ENCODE results near the gene ZNF273.
A peak's percentile ranks its signal among the peaks of the same experiment; 100 is the strongest.

ZNF273 gene

DNA sequence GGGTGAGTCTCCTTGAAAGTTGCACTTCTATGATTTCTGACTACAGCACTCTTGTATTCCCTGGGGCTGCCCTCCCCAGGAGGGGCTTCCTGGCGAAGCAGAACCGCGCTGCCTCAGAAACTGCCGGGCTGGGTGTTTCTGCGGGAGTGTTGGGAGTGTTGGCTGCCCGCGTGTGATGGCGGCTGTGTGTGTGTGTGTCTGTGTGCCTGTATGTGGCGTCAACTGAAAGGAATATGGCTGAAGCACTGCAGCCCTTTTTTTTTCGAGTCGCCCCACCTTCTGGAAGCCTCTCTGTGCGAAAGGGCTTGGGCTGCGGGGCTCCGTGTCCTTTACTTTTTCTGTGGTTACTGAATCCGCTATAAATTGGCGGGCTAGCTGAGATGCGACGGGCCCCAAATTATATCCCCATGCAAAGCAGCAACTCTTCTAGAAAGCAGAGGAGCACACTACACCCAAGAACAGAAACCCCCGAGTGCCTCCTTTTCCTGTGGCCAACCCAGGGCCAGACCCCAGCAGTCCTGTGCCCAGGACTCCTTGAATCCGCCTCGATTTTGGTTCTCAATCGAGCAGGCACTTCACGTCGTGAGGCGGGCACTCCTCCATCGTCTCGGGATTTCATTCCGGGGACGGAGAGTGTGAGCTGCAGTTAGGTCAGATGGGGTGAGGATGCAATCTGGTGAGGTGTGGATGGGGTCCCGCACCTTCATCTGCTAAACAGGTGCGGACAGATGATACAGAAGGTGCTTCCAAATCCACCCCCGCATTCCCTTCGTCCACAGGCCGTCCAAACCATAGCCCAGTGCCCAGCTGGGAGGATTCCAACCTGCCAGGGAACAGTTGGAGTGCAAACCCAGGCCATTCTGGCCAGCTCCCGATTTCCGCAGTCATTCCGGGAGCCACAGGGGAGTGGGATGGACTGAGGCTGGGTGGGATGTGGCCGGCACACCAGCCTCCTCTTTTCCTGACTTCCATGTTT, 22.5 kb upstream of the ZNF273 start:
- TF ChIP-seq, protein P1, sequence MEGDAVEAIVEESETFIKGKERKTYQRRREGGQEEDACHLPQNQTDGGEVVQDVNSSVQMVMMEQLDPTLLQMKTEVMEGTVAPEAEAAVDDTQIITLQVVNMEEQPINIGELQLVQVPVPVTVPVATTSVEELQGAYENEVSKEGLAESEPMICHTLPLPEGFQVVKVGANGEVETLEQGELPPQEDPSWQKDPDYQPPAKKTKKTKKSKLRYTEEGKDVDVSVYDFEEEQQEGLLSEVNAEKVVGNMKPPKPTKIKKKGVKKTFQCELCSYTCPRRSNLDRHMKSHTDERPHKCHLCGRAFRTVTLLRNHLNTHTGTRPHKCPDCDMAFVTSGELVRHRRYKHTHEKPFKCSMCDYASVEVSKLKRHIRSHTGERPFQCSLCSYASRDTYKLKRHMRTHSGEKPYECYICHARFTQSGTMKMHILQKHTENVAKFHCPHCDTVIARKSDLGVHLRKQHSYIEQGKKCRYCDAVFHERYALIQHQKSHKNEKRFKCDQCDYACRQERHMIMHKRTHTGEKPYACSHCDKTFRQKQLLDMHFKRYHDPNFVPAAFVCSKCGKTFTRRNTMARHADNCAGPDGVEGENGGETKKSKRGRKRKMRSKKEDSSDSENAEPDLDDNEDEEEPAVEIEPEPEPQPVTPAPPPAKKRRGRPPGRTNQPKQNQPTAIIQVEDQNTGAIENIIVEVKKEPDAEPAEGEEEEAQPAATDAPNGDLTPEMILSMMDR (IDR thresholded peaks at IDR 0.05; ENCODE audit: low read depth, low read length, missing control alignments) = no peak
- H3K4me3 ChIP-seq (ENCODE audit: low read depth, low read length) = no peak overlapping the region
- DNase-seq (ENCODE audit: low read depth) = no peak

DNA sequence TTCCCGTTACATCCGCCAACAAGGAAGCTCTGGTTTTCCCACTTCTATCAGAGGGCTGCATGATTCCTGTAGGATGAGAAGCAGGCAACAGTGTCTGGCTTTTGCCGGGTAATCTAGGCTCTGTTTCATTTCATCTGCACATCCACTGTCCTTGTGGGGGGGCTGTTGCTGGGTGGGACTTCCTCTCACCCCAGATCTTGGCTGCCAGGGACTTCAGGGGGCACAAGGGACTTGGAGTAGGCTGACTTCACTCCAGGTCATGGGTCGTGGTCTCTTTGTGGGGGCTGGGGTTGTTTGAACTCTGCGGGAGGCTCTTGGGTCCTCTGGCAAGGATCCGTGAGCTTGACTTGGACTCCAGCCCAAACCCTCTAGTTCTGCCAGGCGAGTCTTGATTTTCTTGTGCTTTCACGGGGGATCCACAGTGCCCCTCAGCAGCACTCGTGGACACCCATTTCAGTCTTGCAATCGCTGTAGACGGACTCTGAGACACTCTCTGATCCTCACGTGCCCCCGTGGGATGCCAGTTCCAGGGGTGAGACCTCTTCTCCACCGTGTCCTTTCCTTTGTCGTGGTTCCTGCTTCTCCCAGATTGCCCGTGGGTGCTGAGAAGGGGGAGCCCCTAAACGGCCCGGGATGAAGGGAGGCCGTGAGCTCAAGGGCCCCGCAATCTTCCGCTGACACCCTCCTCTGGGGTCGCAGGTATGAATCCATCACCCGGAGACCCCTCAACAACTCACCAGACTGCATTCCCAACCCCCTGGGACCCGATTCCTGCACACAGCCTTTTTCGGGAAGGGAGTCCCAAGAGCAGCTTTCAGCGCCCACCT, 21.4 kb upstream of the ZNF273 start:
- TF ChIP-seq, protein P1 (IDR thresholded peaks at IDR 0.05; ENCODE audit: low read depth, low read length, missing control alignments) = no peak
- DNase-seq (ENCODE audit: low read depth) = no peak
- no peak overlapping the region for H3K4me3 ChIP-seq (ENCODE audit: low read depth, low read length)

DNA sequence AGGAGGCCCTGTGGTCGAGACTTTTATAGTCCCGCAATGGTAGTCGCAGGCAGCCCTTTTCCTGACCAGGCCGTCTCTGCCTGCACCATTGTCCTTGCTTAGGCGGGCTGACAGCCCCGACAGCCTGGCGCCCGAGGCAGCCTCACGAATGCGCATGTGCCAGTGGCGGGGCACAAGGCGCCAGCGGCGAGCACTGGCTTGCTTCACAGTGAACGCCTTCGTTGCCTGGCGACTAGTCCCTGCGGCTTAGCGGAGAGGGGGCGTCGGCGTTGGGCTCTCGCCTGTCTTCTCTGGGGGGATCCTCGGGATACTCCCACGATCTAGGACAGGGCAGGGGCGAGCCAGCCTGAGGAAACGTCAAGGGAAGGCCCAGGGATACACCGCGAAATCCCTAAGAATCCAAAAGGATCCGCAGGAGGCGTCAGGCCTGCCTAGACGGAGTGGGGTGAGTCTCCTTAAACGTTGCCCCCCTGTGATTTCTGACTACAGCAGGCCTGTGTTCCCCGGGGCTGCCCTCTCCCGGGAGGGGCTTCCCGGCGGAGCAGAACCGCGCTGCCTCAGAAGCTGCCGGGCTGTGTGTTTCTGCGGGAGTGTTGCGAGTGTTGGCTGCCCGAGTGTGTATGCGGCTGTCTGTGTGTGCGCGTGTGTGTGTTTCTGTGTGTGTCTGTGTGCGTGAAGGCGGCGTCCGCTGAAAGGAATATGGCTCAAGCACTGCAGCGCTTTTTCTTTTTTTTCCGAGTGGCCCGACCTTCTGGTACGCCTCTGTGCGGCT, 20.5 kb upstream of the ZNF273 start:
- DNase-seq (ENCODE audit: low read depth) = no peak
- TF ChIP-seq, protein P1 (IDR thresholded peaks at IDR 0.05; ENCODE audit: low read depth, low read length, missing control alignments) = no peak
- peak overlapping the region; percentile 20 for H3K4me3 ChIP-seq (ENCODE audit: low read depth, low read length)

DNA sequence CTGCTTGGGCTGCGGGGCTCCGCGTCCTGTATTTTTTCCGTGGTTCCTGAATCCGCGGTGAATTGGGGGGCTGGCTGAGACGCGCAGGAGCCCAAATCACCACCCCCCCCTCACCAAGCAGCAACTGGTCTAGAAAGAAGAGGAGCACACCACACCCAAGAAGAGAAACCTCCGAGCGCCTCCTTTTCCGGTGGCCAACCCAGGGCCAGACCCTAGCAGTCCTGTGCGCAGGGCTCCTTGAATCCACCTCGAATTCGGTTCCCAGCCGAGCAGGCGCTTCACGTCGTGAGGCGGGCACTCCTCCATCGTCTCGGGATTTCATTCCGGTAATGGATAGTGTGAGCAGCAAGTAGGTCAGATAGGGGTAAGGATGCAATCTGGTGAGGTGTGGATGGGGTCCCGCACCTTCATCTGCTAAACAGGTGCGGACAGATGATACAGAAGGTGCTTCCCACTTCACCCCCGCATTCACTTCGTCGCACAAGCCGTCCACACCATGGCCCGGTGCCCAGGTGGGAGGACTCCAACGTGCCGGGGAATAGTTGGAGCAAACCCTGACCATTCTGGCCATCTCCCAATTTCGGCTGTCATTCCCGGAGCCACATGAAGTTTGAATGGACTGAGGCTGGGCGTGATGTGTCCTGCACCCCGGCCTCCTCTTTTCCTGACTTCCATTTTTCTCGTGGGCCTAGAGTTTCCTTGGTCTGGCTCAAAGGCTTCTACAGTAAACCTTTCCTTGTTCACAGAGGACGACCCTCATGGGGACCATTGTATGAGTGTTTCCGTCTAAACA, 19.8 kb upstream of the ZNF273 start:
- no peak overlapping the region for H3K4me3 ChIP-seq (ENCODE audit: low read depth, low read length)
- TF ChIP-seq, protein P1 (IDR thresholded peaks at IDR 0.05; ENCODE audit: low read depth, low read length, missing control alignments) = no peak

DNA sequence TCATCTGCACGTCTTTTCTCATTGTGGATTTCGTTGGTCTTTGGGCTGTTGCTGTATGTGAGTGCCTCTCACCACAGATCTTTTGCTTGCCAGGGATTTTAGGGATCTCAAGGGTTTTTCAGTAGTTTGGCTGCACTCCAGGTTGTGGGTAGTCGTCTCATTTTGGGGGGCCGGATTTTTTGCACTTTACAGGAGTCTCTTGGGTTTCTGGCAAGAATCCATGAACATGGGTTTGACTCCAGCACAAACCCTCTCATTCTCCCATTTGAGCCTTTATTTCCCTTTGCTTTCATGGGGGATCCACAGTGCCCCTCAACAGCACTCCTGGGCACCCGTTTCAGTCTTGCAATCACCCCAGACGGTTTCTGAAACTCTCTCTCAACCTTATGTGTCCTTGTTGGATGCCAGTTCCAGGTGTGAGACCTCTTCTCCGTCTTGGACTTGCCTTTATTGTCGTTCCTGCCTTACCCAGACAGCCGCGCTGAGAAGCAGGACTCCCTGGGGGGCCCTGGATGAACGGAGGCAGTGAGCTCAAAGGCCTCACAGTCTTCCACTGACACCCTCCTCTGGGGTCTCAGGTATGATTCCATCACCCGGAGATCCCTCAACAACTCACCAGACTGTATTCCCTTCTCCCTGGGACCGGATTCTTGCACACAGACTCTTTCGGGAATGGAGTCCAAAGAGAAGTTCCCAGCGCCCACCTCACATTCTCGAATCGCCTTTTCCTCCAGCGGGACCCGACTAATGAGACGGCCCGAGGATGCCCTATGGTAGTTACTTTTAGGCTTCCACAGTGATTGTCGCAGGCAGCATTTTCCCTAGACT, 18.8 kb upstream of the ZNF273 start:
- no peak overlapping the region for H3K4me3 ChIP-seq (ENCODE audit: low read depth, low read length)
- TF ChIP-seq, protein P1 (IDR thresholded peaks at IDR 0.05; ENCODE audit: low read depth, low read length, missing control alignments) = no peak
- no peak for DNase-seq (ENCODE audit: low read depth)

More for the DNA sequence above, 19.8 kb upstream of the ZNF273 start:
- DNase-seq (ENCODE audit: low read depth) = no peak
